BLaER1 (cell line): ENCODE data around the gene BATF.
A peak's percentile ranks its signal among the peaks of the same experiment; 100 is the strongest.

ENCODE experiments used
- H3K27ac ChIP-seq: shearing (Covaris generic); formaldehyde crosslinking; 2 replicates; pipeline ENCODE4 v1.8.1; 2022
- H3K27me3 ChIP-seq: shearing (Covaris generic); formaldehyde crosslinking; 2 replicates; pipeline ENCODE4 v1.8.1; 2022
- H3K36me3 ChIP-seq: shearing (Covaris generic); formaldehyde crosslinking; 2 replicates; pipeline ENCODE4 v1.8.1; 2022
- H3K4me1 ChIP-seq: shearing (Covaris generic); formaldehyde crosslinking; 2 replicates; pipeline ENCODE4 v1.8.1; 2022
- H3K4me2 ChIP-seq: shearing (Covaris generic); formaldehyde crosslinking; 2 replicates; pipeline ENCODE4 v1.8.1; 2022
- H3K4me3 ChIP-seq: shearing (Covaris generic); formaldehyde crosslinking; 2 replicates; pipeline ENCODE4 v1.8.1; 2022
- H3K9ac ChIP-seq: shearing (Covaris generic); formaldehyde crosslinking; 2 replicates; pipeline ENCODE4 v1.8.1; 2022
- H3K9me3 ChIP-seq: shearing (Covaris generic); formaldehyde crosslinking; 2 replicates; pipeline ENCODE4 v1.8.1; 2022
- H4K20me1 ChIP-seq: shearing (Covaris generic); formaldehyde crosslinking; 2 replicates; pipeline ENCODE4 v1.8.1; 2022
- Cebpa-rat ChIP-seq: shearing (Covaris generic); IDR thresholded peaks from 2 replicates; pipeline ENCODE4 v1.8.1; 2022

Gene BATF

GRCh38 chr14:75499084-75499875 lies 23.0 kb upstream of the BATF start:
- H3K36me3 ChIP-seq: no peaks in the 10 kb centered on the region
- no peaks in the 10 kb centered on the region for H3K9me3 ChIP-seq
- TF ChIP-seq Cebpa-rat: no peak
- H4K20me1 ChIP-seq: no peaks in the 10 kb centered on the region
- peaks cover 42% of the 10 kb centered on the region for H3K4me1 ChIP-seq
- H3K4me2 ChIP-seq: peak overlapping the region; percentile 65
- no peaks in the 10 kb centered on the region for H3K27me3 ChIP-seq
- H3K27ac ChIP-seq: no peak overlapping the region
- H3K9ac ChIP-seq: no peak overlapping the region
- no peak overlapping the region for H3K4me3 ChIP-seq

GRCh38 chr14:75501080-75501479 lies 21.2 kb upstream of the BATF start:
- H4K20me1 ChIP-seq: no peaks in the 10 kb centered on the region
- H3K9ac ChIP-seq: no peak overlapping the region
- no peaks in the 10 kb centered on the region for H3K9me3 ChIP-seq
- no peak for TF ChIP-seq Cebpa-rat
- peaks cover 39% of the 10 kb centered on the region for H3K4me1 ChIP-seq
- H3K27ac ChIP-seq: no peak overlapping the region
- H3K36me3 ChIP-seq: no peaks in the 10 kb centered on the region
- H3K27me3 ChIP-seq: no peaks in the 10 kb centered on the region
- no peak overlapping the region for H3K4me2 ChIP-seq
- no peak overlapping the region for H3K4me3 ChIP-seq

- no peaks in the 10 kb centered on the region for H3K36me3 ChIP-seq
- TF ChIP-seq Cebpa-rat: no peak
These were observed 17.9 kb upstream of the BATF start for GRCh38 chr14:75504411-75504810.

GRCh38 chr14:75506930-75507329 lies 15.3 kb upstream of the BATF start:
- TF ChIP-seq Cebpa-rat: no peak
- no peaks in the 10 kb centered on the region for H3K4me1 ChIP-seq
- H3K27ac ChIP-seq: no peak overlapping the region

More at GRCh38 chr14:75504411-75504810, 17.9 kb upstream of the BATF start:
- no peaks in the 10 kb centered on the region for H3K27me3 ChIP-seq
- H3K4me3 ChIP-seq: no peak overlapping the region
- peaks cover 6% of the 10 kb centered on the region for H3K4me1 ChIP-seq
- H3K27ac ChIP-seq: no peak overlapping the region
- H4K20me1 ChIP-seq: no peaks in the 10 kb centered on the region
- no peak overlapping the region for H3K4me2 ChIP-seq
- H3K9me3 ChIP-seq: peaks cover 9% of the 10 kb centered on the region
- no peak overlapping the region for H3K9ac ChIP-seq

GRCh38 chr14:75510547-75510946 lies 11.7 kb upstream of the BATF start:
- H3K4me3 ChIP-seq: no peak overlapping the region
- H3K4me2 ChIP-seq: no peak overlapping the region

More at GRCh38 chr14:75506930-75507329, 15.3 kb upstream of the BATF start:
- Histone ChIP-seq H3K4me3 (no peak overlapping the region), H3K36me3 (no peaks in the 10 kb centered on the region), H3K4me2 (no peak overlapping the region), H4K20me1 (no peaks in the 10 kb centered on the region), H3K9me3 (peaks cover 22% of the 10 kb centered on the region), H3K27me3 (no peaks in the 10 kb centered on the region), H3K9ac (no peak overlapping the region)

GRCh38 chr14:75511201-75511600 lies 11.1 kb upstream of the BATF start:
- Histone ChIP-seq H4K20me1 (no peaks in the 10 kb centered on the region), H3K4me1 (peaks cover 25% of the 10 kb centered on the region), H3K27ac (no peak overlapping the region), H3K4me3 (no peak overlapping the region), H3K9ac (no peak overlapping the region), H3K27me3 (no peaks in the 10 kb centered on the region), H3K9me3 (peaks cover 23% of the 10 kb centered on the region), H3K36me3 (no peaks in the 10 kb centered on the region), H3K4me2 (no peak overlapping the region)
- TF ChIP-seq Cebpa-rat: no peak

More at GRCh38 chr14:75510547-75510946, 11.7 kb upstream of the BATF start:
- Histone ChIP-seq H3K4me1 (peaks cover 19% of the 10 kb centered on the region), H3K27me3 (no peaks in the 10 kb centered on the region), H3K9me3 (peaks cover 23% of the 10 kb centered on the region), H3K9ac (no peak overlapping the region), H3K36me3 (no peaks in the 10 kb centered on the region), H4K20me1 (no peaks in the 10 kb centered on the region), H3K27ac (no peak overlapping the region)
- no peak for TF ChIP-seq Cebpa-rat

- Histone ChIP-seq H4K20me1 (no peaks in the 10 kb centered on the region), H3K36me3 (no peaks in the 10 kb centered on the region), H3K9me3 (peaks cover 14% of the 10 kb centered on the region), H3K27me3 (no peaks in the 10 kb centered on the region), H3K9ac (no peak overlapping the region), H3K27ac (no peak overlapping the region), H3K4me1 (peaks cover 40% of the 10 kb centered on the region), H3K4me2 (peak overlapping the region; percentile 97), H3K4me3 (no peak overlapping the region)
- TF ChIP-seq Cebpa-rat: no peak
These were observed 8.2 kb upstream of the BATF start for GRCh38 chr14:75513911-75514672.

- peak overlapping the region; percentile 52; the same call in 1 of the 2 replicates for H3K9ac ChIP-seq
- H3K4me1 ChIP-seq: peaks cover 40% of the 10 kb centered on the region
- peak overlapping the region; percentile 66 for H3K27ac ChIP-seq
- peak; percentile 75; the same call in 1 of the 2 replicates for TF ChIP-seq Cebpa-rat
- no peaks in the 10 kb centered on the region for H3K36me3 ChIP-seq
- H3K4me3 ChIP-seq: peak overlapping the region; percentile 62
- peaks cover 14% of the 10 kb centered on the region for H3K9me3 ChIP-seq
- H3K27me3 ChIP-seq: no peaks in the 10 kb centered on the region
- peak overlapping the region; percentile 97 for H3K4me2 ChIP-seq
- H4K20me1 ChIP-seq: no peaks in the 10 kb centered on the region
These were observed 7.3 kb upstream of the BATF start for GRCh38 chr14:75514673-75515628.

- H4K20me1 ChIP-seq: no peaks in the 10 kb centered on the region
- H3K4me1 ChIP-seq: peaks cover 40% of the 10 kb centered on the region
- no peak for TF ChIP-seq Cebpa-rat
- H3K9me3 ChIP-seq: peaks cover 12% of the 10 kb centered on the region
- peak overlapping the region; percentile 97 for H3K4me2 ChIP-seq
- H3K27me3 ChIP-seq: no peaks in the 10 kb centered on the region
- H3K27ac ChIP-seq: peak overlapping the region; percentile 66
- no peaks in the 10 kb centered on the region for H3K36me3 ChIP-seq
- peak overlapping the region; percentile 62 for H3K4me3 ChIP-seq
- H3K9ac ChIP-seq: peak overlapping the region; percentile 52; the same call in 1 of the 2 replicates
These were observed 6.7 kb upstream of the BATF start for GRCh38 chr14:75515629-75515996.
